ENCODE data around the gene FES.

- TF ChIP-seq, protein P1, sequence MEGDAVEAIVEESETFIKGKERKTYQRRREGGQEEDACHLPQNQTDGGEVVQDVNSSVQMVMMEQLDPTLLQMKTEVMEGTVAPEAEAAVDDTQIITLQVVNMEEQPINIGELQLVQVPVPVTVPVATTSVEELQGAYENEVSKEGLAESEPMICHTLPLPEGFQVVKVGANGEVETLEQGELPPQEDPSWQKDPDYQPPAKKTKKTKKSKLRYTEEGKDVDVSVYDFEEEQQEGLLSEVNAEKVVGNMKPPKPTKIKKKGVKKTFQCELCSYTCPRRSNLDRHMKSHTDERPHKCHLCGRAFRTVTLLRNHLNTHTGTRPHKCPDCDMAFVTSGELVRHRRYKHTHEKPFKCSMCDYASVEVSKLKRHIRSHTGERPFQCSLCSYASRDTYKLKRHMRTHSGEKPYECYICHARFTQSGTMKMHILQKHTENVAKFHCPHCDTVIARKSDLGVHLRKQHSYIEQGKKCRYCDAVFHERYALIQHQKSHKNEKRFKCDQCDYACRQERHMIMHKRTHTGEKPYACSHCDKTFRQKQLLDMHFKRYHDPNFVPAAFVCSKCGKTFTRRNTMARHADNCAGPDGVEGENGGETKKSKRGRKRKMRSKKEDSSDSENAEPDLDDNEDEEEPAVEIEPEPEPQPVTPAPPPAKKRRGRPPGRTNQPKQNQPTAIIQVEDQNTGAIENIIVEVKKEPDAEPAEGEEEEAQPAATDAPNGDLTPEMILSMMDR (IDR thresholded peaks at IDR 0.05): no peak
- TF ChIP-seq EP300 (IDR thresholded peaks at IDR 0.05): no peak
- no peak for TF ChIP-seq POLR2AphosphoS5 (IDR thresholded peaks at IDR 0.05)
Measured at GRCh38 chr15:90939756-90940155, 55.5 kb downstream of the FES start.
